Left cardiac atrium (tissue), 4 donors: ENCODE results near the gene STARD13. TPM values are rescaled to one million over a fixed set of nuclear protein-coding genes. Genes with fewer than 3 reads are reported as not detected.

ENCODE experiments used
- ATAC-seq, 2 donors: fragments of 200-7000 bp; cut with Tn5 transposase; one replicate each; pipeline ENCODE4 v1.9.1; 2020; ENCODE audit warnings: mild to moderate bottlenecking in 2 of 2, moderate library complexity in 2 of 2
- DNase-seq: peaks from one replicate; pipeline ENCODE4 v3.0.0-alpha.2; 2020
- intact Hi-C, 2 donors: fragments of 100-400 bp; cut with DNase I; formaldehyde crosslinking; loops; one replicate each; pipeline versions ENCODE4 v1.14.1 to v1.15.1; 2022 to 2023
- total RNA-seq, 2 donors: library from RNA; stranded (reverse); fragmentation: NEBNext Ultra II Directional; extraction: Animal tissue kit (Norgen Biotek cat#: 25700); gene quantifications; one replicate each; pipeline ENCODE4 v1.2.1, GENCODE V29; 2021
- donor health status: DM: no; HTN: yes; CAD: no.
- donor health status: DM: no; HTN: yes; CAD: no; lungs with severe emphysema.
- donor health status: DM: yes; HTN: yes; CAD: no.
- donor health status: Dilated cardiomyopathy.

STARD13 gene
- total RNA-seq, 2 donors from 2014 or later, result 26.8 to 33.3 TPM

DNA sequence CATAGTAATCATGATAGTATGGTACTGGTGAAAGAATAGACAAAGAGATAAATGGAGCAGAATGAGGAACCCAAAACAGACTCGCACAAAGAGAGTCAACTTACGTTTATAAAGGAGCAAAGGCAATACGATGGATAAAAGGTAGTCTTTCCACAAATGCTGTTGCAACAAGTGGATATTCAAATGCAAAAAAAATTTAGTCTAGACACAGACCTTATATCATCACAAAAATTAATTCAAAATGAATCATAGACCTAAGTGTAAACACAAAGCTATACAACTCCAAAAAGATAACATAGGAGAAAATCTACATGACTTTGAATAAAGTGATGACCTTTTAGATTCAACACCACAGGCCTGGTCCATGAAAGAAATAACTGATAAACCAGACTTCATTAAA, 137.7 kb downstream of the STARD13 start:
- intact Hi-C loops, result no loop called here
- ATAC-seq, result no peak
- DNase-seq, result no peak

DNA sequence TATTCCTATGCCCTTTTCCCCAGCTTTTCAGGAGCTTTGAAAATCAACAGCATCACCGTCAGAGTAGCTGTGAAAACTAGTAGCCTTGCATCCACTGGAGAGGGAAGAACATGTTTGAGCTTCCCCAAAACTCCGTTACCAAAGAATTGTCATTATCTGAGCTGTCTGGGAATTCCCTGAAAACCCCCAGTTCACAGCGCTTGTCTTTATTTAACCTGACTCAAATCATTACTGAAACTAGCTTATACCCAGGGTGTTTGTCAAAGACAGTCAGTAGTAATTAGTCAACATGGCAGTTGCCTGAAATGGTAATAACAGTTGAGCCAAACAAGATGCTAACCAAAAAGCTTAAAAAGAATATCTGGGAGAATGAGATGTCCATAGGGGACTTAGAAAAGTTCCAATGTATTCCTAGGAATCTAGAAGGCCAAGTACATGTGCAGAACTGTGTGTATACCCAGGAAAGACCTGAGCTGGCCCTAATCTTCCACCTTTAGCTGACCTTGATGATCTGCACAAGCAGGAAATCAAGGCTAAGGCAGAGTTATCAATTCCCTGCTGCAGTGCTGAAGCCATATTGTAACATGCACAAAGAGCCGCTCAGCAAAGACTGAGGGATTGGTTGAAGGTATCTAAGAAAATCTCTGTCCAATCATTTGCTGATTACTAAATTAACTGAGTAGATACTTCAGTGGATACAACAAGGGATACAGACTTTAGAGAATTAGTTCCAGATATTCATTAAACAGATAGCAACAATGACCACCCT, 138.5 kb downstream of the STARD13 start:
- no peak for ATAC-seq
- intact Hi-C loops, result no loop called here
- DNase-seq, result no peak

DNA sequence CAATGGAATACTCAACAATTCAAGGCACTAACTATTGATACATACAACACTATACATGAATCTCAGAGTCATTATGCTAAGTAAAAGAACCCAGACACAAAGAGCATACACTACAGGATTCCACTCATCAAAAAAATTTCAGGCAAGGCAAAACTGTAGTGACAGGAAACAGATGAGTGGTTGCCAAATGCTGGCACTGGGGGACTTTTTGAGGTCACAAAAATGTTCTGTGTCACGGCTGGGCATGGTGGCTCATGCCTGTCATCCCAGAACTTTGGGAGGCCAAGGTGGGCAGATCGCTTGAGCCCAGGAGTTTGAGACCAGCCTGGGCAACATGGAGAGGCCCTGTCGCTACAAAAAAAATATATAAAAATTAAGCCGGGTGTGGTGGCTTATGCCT, 139.9 kb downstream of the STARD13 start:
- intact Hi-C loops, result no loop called here
- ATAC-seq (peak in 1 of 2 donors; percentile 46), DNase-seq (no peak)

DNA sequence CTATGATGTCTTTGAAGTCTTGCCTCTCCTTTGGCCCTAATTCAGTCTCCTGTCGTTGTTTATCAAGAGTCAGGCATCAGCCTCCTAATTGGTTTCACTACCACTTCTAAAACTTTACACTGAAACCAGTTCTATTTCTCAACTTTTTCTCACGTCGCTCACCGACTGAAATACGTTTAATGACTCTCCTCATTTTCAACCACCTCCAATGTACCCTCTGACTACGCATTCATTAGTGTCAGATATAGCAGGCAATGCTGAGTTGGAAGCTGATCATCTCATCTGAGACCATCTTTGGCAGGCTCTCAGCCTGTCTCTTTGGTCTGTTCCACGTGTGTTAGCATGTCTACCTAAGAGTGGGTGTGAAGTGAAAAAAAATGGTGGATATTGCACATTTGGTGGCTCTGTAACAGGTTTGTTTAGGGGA, 141.2 kb downstream of the STARD13 start:
- DNase-seq (no peak), ATAC-seq (no peak)
- intact Hi-C loops, result no loop called here

DNA sequence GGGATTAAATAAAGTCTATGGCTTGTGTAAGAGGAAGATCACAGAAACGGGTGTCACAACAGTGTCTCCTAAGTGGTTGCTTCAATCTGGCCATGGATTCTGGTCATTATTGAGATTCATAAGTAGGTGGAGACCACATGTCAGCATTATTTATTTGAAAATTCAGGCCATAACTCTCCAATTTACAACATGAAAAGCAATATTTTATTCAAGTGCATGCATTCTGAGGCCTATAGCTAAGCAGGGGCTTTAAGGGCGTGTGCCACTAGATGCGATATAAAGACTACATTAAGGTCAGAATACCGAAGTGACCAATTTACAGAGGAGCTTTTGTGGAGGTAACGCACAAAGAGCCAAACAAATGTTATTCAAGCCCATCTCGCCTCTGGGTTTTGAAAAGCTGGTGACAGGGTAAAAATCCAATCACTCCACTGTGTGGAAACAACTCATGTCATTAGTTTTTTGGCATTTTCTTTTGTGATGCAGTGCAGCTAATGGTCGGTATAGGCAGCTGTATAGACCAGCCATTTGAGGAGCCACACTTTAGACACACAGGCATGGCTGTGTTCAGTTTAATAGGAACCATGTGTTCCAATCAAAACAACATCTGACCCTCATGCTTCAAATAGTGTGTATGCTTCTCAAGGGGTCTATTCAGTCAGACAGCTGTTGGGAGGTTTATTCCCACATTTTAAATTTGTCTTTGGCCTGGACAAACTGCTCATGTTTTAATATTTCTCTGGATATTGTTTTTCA, 145.6 kb downstream of the STARD13 start:
- intact Hi-C loops, result no loop called here
- no peak for DNase-seq
- ATAC-seq, result no peak

DNA sequence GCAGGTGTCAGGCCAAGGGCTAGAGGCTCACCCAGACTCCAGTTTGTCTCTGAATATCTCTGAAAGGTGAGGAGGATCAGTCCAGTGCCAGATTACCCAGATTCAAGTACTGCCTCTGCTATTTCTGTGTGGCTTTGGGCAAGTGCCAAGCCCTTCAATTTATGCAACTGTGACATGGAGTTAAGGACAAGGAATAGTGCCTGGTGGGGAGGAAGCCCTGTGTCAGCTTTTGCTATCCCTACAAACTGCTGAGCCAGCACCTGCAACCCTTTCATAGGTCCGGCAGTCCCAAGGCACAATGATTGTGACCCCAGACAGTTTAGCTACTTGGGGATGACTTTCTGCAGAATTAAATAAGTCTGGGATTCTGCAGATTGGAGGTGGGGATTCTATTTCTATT, 146.4 kb downstream of the STARD13 start:
- ATAC-seq, result peak; percentile 80 to 88
- intact Hi-C loops, result no loop called here
- DNase-seq, result peak; percentile 62

DNA sequence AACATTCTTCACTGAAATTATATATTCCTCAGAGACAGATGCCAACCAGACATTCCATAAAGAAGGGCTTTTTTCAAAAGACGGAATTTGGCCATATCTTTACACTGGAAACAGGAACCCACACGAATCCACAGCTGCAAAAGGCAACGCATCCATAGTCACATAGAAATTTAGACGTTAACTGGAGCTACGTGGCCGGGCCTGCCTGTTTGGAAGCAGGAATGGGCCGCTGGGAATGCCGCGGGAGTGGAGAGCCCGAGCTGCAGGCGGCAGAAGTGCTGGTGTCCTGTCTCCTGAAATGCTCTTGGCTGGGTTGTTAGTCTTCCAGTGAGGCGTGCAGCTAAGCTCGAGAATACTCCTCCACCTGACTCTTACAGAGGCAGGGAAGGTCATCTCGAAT, 147.1 kb downstream of the STARD13 start:
- DNase-seq (no peak), ATAC-seq (peak; percentile 27 to 32)
- intact Hi-C loops, result no loop called here

DNA sequence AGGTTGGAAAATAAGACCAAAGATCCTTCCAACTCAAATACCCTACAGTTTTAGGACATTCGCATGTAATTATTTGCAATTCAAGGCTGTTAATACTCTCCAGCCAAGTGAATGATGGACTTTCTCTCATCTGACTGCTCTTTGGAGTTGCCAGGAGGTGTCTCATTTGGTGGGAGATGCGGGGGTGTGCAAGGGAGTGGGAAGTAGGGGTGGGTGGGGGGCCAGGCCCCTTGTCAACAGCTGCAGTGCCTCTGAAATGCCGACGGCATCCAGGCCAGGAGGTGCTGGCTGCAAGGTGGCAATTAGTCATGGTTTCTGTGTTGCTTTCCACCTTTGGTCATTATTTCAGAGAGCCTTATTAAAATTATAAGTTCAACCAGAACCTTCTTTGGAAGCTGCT, 147.8 kb downstream of the STARD13 start:
- no peak for DNase-seq
- intact Hi-C loops, result no loop called here

DNA sequence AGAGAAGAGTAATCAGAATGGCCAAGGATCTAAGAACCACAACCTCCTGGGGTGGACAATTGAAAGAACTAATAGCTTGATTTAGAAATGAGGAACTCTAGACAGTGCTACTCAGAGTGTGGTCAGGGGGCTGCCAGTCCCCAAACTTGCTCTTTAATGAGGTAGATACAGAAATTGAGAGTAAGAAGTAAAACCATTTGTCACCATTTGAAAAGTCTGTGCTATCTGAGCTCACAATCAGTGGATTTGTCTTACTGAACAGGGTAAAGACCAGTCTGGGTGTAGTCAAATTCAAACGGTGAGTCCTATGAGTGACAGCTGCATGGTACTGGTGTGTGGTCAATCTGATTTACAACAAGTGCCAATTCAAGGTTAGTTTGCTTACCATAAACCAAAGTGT, 150.5 kb downstream of the STARD13 start:
- intact Hi-C loops, result no loop called here
- no peak for DNase-seq

More for the DNA sequence above, 147.8 kb downstream of the STARD13 start:
- ATAC-seq, result peak in 1 of 2 donors; percentile 16

DNA sequence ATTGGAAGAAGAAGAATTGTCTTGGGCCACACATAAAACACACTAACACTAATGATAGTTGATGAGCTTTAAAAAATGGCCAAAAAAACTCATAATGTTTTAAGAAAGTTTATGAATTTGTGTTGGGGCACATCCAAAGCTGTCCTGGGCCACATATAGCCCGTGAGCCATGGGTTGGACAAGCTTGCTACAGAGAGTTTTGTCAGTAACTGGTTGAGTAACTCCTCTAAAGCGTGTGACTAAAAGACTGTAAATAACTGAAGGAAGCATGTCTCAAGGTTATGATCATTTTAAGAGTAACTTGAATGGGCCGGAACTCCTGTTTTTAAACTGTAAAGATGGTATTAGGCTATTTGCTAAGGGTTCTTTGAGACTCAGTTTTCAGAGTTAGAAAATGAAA, 151.3 kb downstream of the STARD13 start:
- ATAC-seq (no peak), DNase-seq (no peak)
- intact Hi-C loops, result no loop called here

More for the DNA sequence above, 150.5 kb downstream of the STARD13 start:
- ATAC-seq, result no peak

DNA sequence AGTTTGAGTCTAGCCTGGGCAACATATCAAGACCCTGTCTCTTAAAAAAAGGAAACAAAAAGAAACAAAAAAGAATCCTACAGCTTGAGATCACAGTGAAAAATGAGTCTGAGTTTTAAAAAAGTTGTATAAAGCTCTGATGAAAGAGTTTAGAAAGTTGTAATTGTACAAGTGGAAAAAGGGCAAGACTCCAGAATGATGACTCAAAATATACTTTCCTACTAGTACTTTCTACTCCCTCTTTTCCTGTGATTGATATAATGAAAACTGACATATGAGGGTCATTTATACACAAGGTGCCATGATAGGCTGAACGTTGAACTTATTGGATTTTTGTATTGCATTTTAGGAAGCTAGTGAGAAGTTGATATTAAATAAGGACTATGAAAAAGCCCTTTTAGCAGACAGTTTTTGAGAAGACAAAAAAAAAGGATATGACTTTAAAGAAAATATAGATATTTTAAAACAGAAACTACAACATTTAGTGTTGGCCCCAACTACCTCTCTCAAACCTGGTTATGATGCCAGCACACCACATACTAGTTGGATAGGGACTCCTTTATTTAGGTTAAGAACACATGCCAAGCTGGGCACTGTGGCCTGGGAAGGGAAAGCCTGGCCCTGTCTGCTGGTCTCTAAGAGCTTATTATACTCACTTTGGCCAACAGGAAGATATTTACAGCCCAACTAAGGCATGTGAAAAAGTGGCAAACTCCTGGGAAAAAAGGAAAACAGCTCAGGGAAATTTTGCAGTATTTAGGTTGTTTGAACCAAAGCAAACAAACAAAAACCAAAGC, 152.7 kb downstream of the STARD13 start:
- intact Hi-C loops, result no loop called here
- DNase-seq (no peak), ATAC-seq (peak in 1 of 2 donors; percentile 48)

DNA sequence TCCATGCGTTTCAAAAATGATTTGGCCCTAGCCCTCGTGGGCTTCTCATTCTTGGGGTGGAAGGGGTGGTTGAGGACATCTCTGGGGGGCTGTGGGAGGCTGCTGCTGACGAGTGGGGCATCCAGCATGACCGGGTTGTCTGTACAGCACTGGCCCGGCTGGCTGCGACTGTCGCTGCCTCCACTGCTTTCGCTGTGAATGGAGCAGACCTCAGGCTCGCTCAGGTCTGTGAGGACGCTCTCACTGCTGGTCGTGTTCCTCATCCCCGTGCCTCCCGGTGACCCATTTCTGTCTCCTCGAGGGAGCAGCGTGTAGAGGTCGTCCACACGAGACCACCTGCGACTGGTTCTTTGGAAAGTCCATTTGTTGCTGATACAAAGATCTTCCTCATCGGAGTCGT, 155.7 kb downstream of the STARD13 start:
- DNase-seq, result no peak
- no peak for ATAC-seq
- intact Hi-C loops, result loop anchor here in 1 of 2 donors (10.0 kb wide), 1 partner anchor 45 kb away; no protein-coding TSS in a partner anchor

DNA sequence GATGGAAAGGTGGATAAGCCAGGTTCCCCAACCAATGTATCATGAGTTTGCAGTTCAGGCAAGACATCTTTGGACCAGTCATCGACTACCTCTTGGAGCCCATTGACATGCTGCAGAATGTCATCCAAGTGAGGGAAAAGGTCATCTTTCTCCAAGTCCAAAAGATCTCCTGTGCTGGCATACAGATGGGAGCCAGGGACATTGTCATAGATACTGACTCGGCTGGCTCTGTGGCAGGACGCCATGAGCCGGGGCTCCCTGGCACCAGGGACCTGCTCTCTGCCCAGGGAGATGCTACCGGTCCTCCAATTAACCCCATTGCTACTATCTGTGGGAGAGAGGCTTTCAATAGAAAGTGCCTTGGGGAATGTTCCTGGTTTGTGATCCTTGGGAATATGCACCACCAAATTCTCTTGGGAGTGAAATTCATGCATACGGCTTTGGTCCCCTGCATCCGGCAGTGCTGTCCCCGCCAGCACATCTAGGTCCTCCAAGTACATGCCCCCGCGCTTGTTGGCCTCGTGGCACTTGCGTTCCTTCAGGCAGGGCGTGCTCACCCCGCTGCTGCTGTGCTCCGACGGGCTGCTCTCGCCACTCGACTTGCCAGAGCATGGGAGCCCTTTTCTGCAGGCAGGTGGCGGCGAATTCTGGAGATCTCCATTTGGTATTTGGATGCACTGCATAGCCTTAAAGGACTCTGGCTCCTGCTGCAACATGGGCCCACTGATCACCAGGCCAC, 156.3 kb downstream of the STARD13 start:
- no peak for DNase-seq
- ATAC-seq, result peak; percentile 9 to 48
- intact Hi-C loops, result loop anchor here in 1 of 2 donors (10.0 kb wide), 1 partner anchor 46 kb away; no protein-coding TSS in a partner anchor

DNA sequence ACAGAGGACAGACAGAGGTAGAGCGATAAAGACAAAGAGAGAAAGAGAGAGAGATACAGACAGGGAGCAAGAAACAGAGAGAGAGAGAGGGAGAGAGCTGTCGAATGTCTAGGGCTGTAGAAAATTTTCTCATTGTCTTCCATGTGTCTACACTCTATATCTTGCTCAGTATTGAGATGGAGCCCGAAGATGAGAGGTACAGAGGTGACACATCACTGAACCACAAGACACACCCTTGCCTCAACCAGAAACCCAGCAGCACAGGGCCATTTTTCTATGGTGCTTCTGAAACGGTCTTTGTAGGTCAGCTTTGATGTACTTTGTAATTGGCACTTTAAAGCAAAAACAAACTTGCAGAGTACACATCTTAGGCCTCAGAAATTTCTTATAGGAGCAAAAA, 157.4 kb downstream of the STARD13 start:
- ATAC-seq, result no peak
- no peak for DNase-seq
- intact Hi-C loops, result loop anchor here in 1 of 2 donors (10.0 kb wide), 1 partner anchor 47 kb away; no protein-coding TSS in a partner anchor

DNA sequence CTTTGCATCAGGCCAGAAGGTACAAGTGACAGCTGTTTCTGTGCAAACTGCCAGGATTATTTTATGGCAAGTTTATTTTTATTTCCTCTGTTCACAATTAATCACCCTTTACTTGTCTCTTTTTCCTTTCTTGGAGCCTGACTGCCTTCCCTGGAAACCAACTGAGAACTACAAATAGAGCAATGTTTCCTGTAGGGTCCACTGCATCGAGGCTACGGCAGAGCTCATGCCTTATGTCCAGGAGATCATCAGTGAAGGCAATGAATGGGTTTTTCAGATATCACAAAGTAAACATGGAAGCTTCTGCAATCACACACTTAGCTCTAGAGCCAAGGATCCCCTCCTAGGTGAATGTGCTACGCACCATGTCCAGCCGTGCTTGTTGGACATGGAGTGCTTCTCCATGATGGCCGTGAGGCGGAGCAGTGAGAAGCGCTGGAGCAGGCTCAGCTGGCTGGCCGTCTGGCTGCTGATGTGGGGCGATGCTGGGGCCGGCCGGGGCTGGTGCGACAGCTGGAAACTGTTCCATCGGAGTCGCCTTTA, 158.5 kb downstream of the STARD13 start:
- intact Hi-C loops, result loop anchor here in 1 of 2 donors (10.0 kb wide), 1 partner anchor 48 kb away; no protein-coding TSS in a partner anchor
- ATAC-seq (peak; percentile 35 to 39), DNase-seq (peak; percentile 52)

DNA sequence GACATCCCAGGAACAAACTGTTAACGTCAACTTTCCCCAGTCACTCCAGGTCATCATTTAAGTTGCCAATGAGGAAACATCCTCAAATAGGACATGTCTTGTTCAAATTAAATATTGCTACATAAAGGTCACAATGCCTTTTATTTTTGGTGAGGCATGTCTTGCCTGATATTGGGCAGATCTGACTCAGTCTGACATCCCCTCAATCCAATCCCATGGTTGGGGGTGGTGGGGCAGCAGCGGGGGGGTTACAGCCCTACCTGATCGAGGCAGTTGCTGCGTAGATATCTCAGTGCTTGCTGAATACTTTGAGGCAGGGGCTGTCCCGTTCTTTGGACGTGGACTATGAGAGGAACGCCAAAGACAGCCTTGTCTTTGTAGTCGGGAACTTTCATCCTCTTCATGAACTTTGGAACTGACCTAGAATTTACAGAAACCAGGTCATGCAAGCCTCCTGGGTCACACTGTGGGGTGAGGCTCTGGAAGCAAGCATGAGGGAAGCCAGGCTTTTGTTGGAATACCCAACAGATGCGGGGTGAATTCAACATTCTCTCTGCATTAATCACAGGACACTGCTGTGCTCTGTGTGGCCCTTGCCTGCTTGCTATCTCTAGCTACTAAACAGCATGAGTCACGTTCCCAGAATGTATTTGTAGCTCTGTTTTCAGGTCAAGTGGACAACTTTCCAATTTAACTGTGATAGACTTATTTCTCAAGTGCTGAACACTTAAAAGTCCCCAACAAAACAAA, 159.6 kb downstream of the STARD13 start:
- DNase-seq, result peak; percentile 76
- ATAC-seq, result peak; percentile 85 to 95
- intact Hi-C loops, result loop anchor here in 1 of 2 donors (10.0 kb wide), 1 partner anchor 49 kb away; no protein-coding TSS in a partner anchor

DNA sequence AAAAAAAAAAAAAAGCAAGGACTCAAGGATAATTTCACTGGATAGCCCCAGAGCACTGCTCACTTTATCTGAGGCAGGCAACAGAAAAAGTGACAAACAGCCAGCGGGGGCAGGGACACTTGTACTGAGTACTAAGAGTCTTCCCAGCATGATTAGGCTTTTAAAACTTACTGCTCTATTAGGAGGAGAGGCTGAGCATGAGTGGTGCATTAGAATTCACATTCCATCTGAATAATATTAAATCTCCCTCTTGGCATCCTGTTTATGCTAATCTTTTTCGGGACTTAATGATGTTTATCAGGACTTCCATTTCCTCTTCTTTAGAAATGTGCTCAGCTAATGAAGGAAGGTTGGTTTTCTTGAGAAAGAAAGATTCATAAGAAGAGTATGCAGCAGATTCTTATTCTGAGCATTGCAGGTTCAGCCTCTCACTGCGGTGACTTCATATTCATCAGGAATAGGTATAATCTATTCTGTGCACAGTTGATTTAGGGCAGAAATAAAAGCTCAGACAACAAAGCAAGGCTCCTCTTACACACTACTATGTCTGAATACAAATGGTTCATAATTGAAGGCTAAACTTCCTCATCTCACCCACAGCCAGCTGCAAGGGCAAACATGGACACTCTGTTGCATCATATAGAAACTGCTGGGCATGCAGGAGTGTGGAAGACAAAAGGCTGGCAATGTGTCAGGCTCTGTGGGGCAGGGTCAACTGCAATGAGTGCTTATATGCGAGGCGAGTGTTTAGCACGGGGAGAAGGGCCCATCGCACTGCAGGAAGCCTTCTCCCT, 162.3 kb downstream of the STARD13 start:
- ATAC-seq (peak; percentile 24), DNase-seq (peak; percentile 40)
- intact Hi-C loops, result loop anchor here in 1 of 2 donors (10.0 kb wide), 1 partner anchor 52 kb away; no protein-coding TSS in a partner anchor
